ENCODE results near the gene NRXN3. TPM values are rescaled to one million over a fixed set of nuclear protein-coding genes. Genes with fewer than 3 reads are reported as not detected.
"Not testable (repeated sequence)": the region's sequence is repeated elsewhere in the genome, so short reads cannot be mapped to it uniquely, and the experiment has no call there.

The NRXN3 gene
- total RNA-seq, 2 experiments from 2014 or later: not detected

GRCh38 chr14:78417532-78417931 lies 247.4 kb downstream of the NRXN3 start:
- H3K27ac Mint-ChIP-seq: no peak overlapping the region
- DNase-seq: no peak
- ChIA-PET CTCF (interaction anchor here (1.6 kb wide), 1 partner anchor 10 kb away, joined by 3 read pairs; no protein-coding TSS in a partner anchor), POLR2A (no interaction called here)
- H3K36me3 Mint-ChIP-seq (ENCODE audit: low read depth): no peaks in the 10 kb centered on the region
- no peaks in the 10 kb centered on the region for H3K4me1 Mint-ChIP-seq
- H3K4me3 Mint-ChIP-seq: no peak overlapping the region
- H3K27me3 Mint-ChIP-seq: no peaks in the 10 kb centered on the region
- no peaks in the 10 kb centered on the region for H3K9me3 Mint-ChIP-seq

- ChIA-PET POLR2A (no interaction called here), CTCF (no interaction called here)
- Mint-ChIP-seq H3K4me1 (peaks cover 5% of the 10 kb centered on the region), H3K9me3 (no peaks in the 10 kb centered on the region), H3K27me3 (no peaks in the 10 kb centered on the region), H3K36me3 (ENCODE audit: low read depth) (no peaks in the 10 kb centered on the region), H3K27ac (no peak overlapping the region), H3K4me3 (no peak overlapping the region)
- no peak for DNase-seq
Measured at GRCh38 chr14:78424311-78424710, 254.1 kb downstream of the NRXN3 start.

GRCh38 chr14:78425330-78425729 lies 255.2 kb downstream of the NRXN3 start:
- no peak overlapping the region for H3K4me3 Mint-ChIP-seq
- ChIA-PET CTCF (no interaction called here), POLR2A (no interaction called here)
- H3K27me3 Mint-ChIP-seq: no peaks in the 10 kb centered on the region
- H3K4me1 Mint-ChIP-seq: peaks cover 5% of the 10 kb centered on the region
- no peak overlapping the region for H3K27ac Mint-ChIP-seq
- H3K36me3 Mint-ChIP-seq (ENCODE audit: low read depth): no peaks in the 10 kb centered on the region
- DNase-seq: no peak
- no peaks in the 10 kb centered on the region for H3K9me3 Mint-ChIP-seq

GRCh38 chr14:78425782-78426181 lies 255.6 kb downstream of the NRXN3 start:
- H3K4me3 Mint-ChIP-seq: no peak overlapping the region
- H3K27me3 Mint-ChIP-seq: no peaks in the 10 kb centered on the region
- H3K27ac Mint-ChIP-seq: no peak overlapping the region
- ChIA-PET CTCF (no interaction called here), POLR2A (no interaction called here)
- no peaks in the 10 kb centered on the region for H3K36me3 Mint-ChIP-seq (ENCODE audit: low read depth)
- DNase-seq: no peak
- peaks cover 5% of the 10 kb centered on the region for H3K4me1 Mint-ChIP-seq
- no peaks in the 10 kb centered on the region for H3K9me3 Mint-ChIP-seq

GRCh38 chr14:78432046-78432445 lies 261.9 kb downstream of the NRXN3 start:
- no peaks in the 10 kb centered on the region for H3K9me3 Mint-ChIP-seq

GRCh38 chr14:78437448-78437847 lies 267.3 kb downstream of the NRXN3 start:
- POLR2A ChIA-PET; H3K9me3 Mint-ChIP-seq; H3K27ac Mint-ChIP-seq; DNase-seq; H3K27me3 Mint-ChIP-seq; H3K36me3 Mint-ChIP-seq (ENCODE audit: low read depth); CTCF ChIA-PET; H3K4me3 Mint-ChIP-seq; H3K4me1 Mint-ChIP-seq: not testable (repeated sequence)

More at GRCh38 chr14:78432046-78432445, 261.9 kb downstream of the NRXN3 start:
- H3K4me1 Mint-ChIP-seq: no peaks in the 10 kb centered on the region
- H3K36me3 Mint-ChIP-seq (ENCODE audit: low read depth): no peaks in the 10 kb centered on the region
- ChIA-PET POLR2A (no interaction called here), CTCF (interaction anchor here (0.7 kb wide), 1 partner anchor 263 kb away, joined by 5 read pairs; no protein-coding TSS in a partner anchor)
- H3K4me3 Mint-ChIP-seq: no peak overlapping the region
- no peak overlapping the region for H3K27ac Mint-ChIP-seq
- DNase-seq: no peak
- H3K27me3 Mint-ChIP-seq: no peaks in the 10 kb centered on the region

GRCh38 chr14:78440356-78440894 lies 270.3 kb downstream of the NRXN3 start:
- Mint-ChIP-seq H3K36me3 (ENCODE audit: low read depth) (no peaks in the 10 kb centered on the region), H3K4me1 (no peaks in the 10 kb centered on the region), H3K9me3 (no peaks in the 10 kb centered on the region), H3K4me3 (no peak overlapping the region), H3K27ac (no peak overlapping the region), H3K27me3 (no peaks in the 10 kb centered on the region)
- no peak for DNase-seq
- POLR2A ChIA-PET: no interaction called here
- CTCF ChIA-PET: interaction anchor here (0.6 kb wide), 1 partner anchor 158 kb away, joined by 7 read pairs; no protein-coding TSS in a partner anchor

GRCh38 chr14:78443834-78444233 lies 273.7 kb downstream of the NRXN3 start:
- H3K27ac Mint-ChIP-seq: no peak overlapping the region

GRCh38 chr14:78445275-78445674 lies 275.1 kb downstream of the NRXN3 start:
- CTCF ChIA-PET: interaction anchor here (1.2 kb wide), 1 partner anchor 121 kb away, joined by 3 read pairs; no protein-coding TSS in a partner anchor
- no peak overlapping the region for H3K27ac Mint-ChIP-seq
- POLR2A ChIA-PET: no interaction called here
- no peaks in the 10 kb centered on the region for H3K36me3 Mint-ChIP-seq (ENCODE audit: low read depth)
- H3K4me3 Mint-ChIP-seq: no peak overlapping the region
- no peaks in the 10 kb centered on the region for H3K9me3 Mint-ChIP-seq
- no peaks in the 10 kb centered on the region for H3K27me3 Mint-ChIP-seq
- no peaks in the 10 kb centered on the region for H3K4me1 Mint-ChIP-seq
- no peak for DNase-seq

More at GRCh38 chr14:78443834-78444233, 273.7 kb downstream of the NRXN3 start:
- Mint-ChIP-seq H3K9me3 (no peaks in the 10 kb centered on the region), H3K4me3 (no peak overlapping the region), H3K4me1 (no peaks in the 10 kb centered on the region), H3K36me3 (ENCODE audit: low read depth) (no peaks in the 10 kb centered on the region), H3K27me3 (no peaks in the 10 kb centered on the region)
- CTCF ChIA-PET: no interaction called here
- POLR2A ChIA-PET: no interaction called here
- no peak for DNase-seq

GRCh38 chr14:78446807-78447206 lies 276.6 kb downstream of the NRXN3 start:
- no peak for DNase-seq
- H3K27ac Mint-ChIP-seq: no peak overlapping the region
- H3K9me3 Mint-ChIP-seq: no peaks in the 10 kb centered on the region
- H3K4me3 Mint-ChIP-seq: no peak overlapping the region
- no peaks in the 10 kb centered on the region for H3K27me3 Mint-ChIP-seq
- H3K4me1 Mint-ChIP-seq: no peaks in the 10 kb centered on the region
- ChIA-PET POLR2A (no interaction called here), CTCF (no interaction called here)
- H3K36me3 Mint-ChIP-seq (ENCODE audit: low read depth): no peaks in the 10 kb centered on the region

GRCh38 chr14:78448164-78449094 lies 278.3 kb downstream of the NRXN3 start:
- Mint-ChIP-seq H3K36me3 (ENCODE audit: low read depth) (no peaks in the 10 kb centered on the region), H3K9me3 (no peaks in the 10 kb centered on the region), H3K27ac (no peak overlapping the region), H3K27me3 (no peaks in the 10 kb centered on the region), H3K4me1 (no peaks in the 10 kb centered on the region), H3K4me3 (no peak overlapping the region)
- ChIA-PET POLR2A (no interaction called here), CTCF (interaction anchor here (1.3 kb wide), 1 partner anchor 15 kb away, joined by 3 read pairs; no protein-coding TSS in a partner anchor)
- peak; percentile 61 for DNase-seq

- Mint-ChIP-seq H3K4me1 (no peaks in the 10 kb centered on the region), H3K36me3 (ENCODE audit: low read depth) (no peaks in the 10 kb centered on the region), H3K27me3 (no peaks in the 10 kb centered on the region), H3K9me3 (no peaks in the 10 kb centered on the region), H3K27ac (no peak overlapping the region), H3K4me3 (no peak overlapping the region)
- no peak for DNase-seq
- POLR2A ChIA-PET: no interaction called here
- CTCF ChIA-PET: interaction anchor here (0.9 kb wide), 1 partner anchor 22 kb away, joined by 5 read pairs; no protein-coding TSS in a partner anchor
Measured at GRCh38 chr14:78450669-78451318, 280.6 kb downstream of the NRXN3 start.

- ChIA-PET CTCF (interaction anchor here (0.9 kb wide), 1 partner anchor 22 kb away, joined by 5 read pairs; no protein-coding TSS in a partner anchor), POLR2A (no interaction called here)
- no peaks in the 10 kb centered on the region for H3K27me3 Mint-ChIP-seq
- no peaks in the 10 kb centered on the region for H3K36me3 Mint-ChIP-seq (ENCODE audit: low read depth)
- no peak overlapping the region for H3K4me3 Mint-ChIP-seq
- no peak overlapping the region for H3K27ac Mint-ChIP-seq
- H3K4me1 Mint-ChIP-seq: no peaks in the 10 kb centered on the region
- DNase-seq: no peak
- no peaks in the 10 kb centered on the region for H3K9me3 Mint-ChIP-seq
Measured at GRCh38 chr14:78451319-78451695, 281.1 kb downstream of the NRXN3 start.
